Measurements from ENCODE around the gene TTC28.
"Not testable (repeated sequence)": the region's sequence is repeated elsewhere in the genome, so short reads cannot be mapped to it uniquely, and the experiment has no call there.

The TTC28 gene

GRCh38 chr22:28229566-28230485 is 449.8 kb downstream of the TTC28 start:
- no peak for DNase-seq (ENCODE audit: low spot score)

GRCh38 chr22:28223826-28224225 is 455.8 kb downstream of the TTC28 start:
- no peak for DNase-seq (ENCODE audit: low spot score)

GRCh38 chr22:28222976-28223745 is 456.5 kb downstream of the TTC28 start:
- DNase-seq (ENCODE audit: low spot score), result no peak

GRCh38 chr22:28222571-28222970 is 457.1 kb downstream of the TTC28 start:
- no peak for DNase-seq (ENCODE audit: low spot score)

GRCh38 chr22:28222052-28222451 is 457.6 kb downstream of the TTC28 start:
- no peak for DNase-seq (ENCODE audit: low spot score)

- no peak for DNase-seq (ENCODE audit: low spot score)
Observed at GRCh38 chr22:28220626-28221363, 458.8 kb downstream of the TTC28 start.

- no peak for DNase-seq (ENCODE audit: low spot score)
Observed at GRCh38 chr22:28217277-28217676, 462.4 kb downstream of the TTC28 start.

GRCh38 chr22:28214750-28215149 is 464.9 kb downstream of the TTC28 start:
- not testable (repeated sequence) for DNase-seq (ENCODE audit: low spot score)

GRCh38 chr22:28209457-28209856 is 470.2 kb downstream of the TTC28 start:
- not testable (repeated sequence) for DNase-seq (ENCODE audit: low spot score)

GRCh38 chr22:28208787-28209186 is 470.9 kb downstream of the TTC28 start:
- no peak for DNase-seq (ENCODE audit: low spot score)

GRCh38 chr22:28208036-28208435 is 471.6 kb downstream of the TTC28 start:
- DNase-seq (ENCODE audit: low spot score), result no peak

- DNase-seq (ENCODE audit: low spot score), result no peak
Observed at GRCh38 chr22:28207281-28208030, 472.2 kb downstream of the TTC28 start.

- DNase-seq (ENCODE audit: low spot score), result no peak
Observed at GRCh38 chr22:28205926-28206325, 473.7 kb downstream of the TTC28 start.

GRCh38 chr22:28204382-28204781 is 475.3 kb downstream of the TTC28 start:
- DNase-seq (ENCODE audit: low spot score), result no peak

GRCh38 chr22:28203286-28203685 is 476.4 kb downstream of the TTC28 start:
- no peak for DNase-seq (ENCODE audit: low spot score)

- DNase-seq (ENCODE audit: low spot score), result no peak
Observed at GRCh38 chr22:28198692-28199091, 480.9 kb downstream of the TTC28 start.

GRCh38 chr22:28191571-28191970 is 488.1 kb downstream of the TTC28 start:
- DNase-seq (ENCODE audit: low spot score), result not testable (repeated sequence)

- DNase-seq (ENCODE audit: low spot score), result peak; percentile 65
Observed at GRCh38 chr22:28188178-28188879, 491.3 kb downstream of the TTC28 start.

- no peak for DNase-seq (ENCODE audit: low spot score)
Observed at GRCh38 chr22:28187612-28188011, 492.0 kb downstream of the TTC28 start.

- no peak for DNase-seq (ENCODE audit: low spot score)
Observed at GRCh38 chr22:28186641-28187040, 493.0 kb downstream of the TTC28 start.

- no peak for DNase-seq (ENCODE audit: low spot score)
Observed at GRCh38 chr22:28185130-28185529, 494.5 kb downstream of the TTC28 start.

Measured in left forelimb (tissue), 1 donor.